HG03457 (cell line): ENCODE data around the gene KLHL40.

Experiments
- ATAC-seq: cut with Tn5 transposase; IDR thresholded peaks from one replicate; pipeline ENCODE4 v1.9.1; 2021; ENCODE audit warnings: moderate number of reproducible peaks; ENCODE audit not compliant: unreplicated experiment

Gene KLHL40

GRCh38 chr3:42702066-42702951 lies 17.0 kb downstream of the KLHL40 start, which contains the start of gene HHATL:
Gene HHATL, minus strand, starts transcription at chr3:42702798. Its CDS starts 1,972 bp downstream, at chr3:42700826.
- no peak for ATAC-seq

DNA sequence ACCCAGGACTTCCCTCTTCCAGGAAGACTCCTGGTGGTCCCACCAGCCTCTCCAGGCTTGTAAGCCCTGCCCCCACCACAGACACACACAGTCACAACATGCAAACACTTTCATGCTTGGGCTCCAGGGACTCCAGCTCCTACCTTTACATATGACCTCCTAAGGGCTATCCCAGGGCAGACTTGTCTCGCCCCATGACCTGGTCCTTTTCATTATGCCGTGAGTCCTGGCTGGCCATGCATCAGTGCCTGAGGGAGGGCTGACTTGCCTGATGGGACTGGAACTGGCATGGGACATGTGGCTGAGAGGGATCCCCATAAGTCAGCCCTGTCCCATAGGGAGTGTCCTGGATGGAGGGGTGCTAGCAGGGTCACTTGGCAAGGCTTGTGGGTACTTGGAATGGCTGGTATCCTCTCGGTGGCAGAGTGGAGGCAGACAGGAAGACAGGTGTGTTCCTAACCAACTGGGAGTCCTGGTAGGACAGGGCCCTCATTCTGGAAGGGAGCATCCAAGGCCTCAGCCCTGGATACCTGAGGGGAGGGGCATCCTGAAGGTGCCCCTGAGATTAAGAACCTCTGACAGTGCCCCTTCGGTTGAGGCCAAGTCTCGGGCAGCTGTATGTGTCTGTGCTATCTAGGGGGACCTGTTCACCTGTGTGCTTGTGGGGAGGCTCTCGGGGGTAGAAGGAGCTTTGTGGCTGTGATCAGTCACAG lies 17.8 kb downstream of the KLHL40 start:
- ATAC-seq = no peak

GRCh38 chr3:42703695-42704025 lies 18.3 kb downstream of the KLHL40 start:
- no peak for ATAC-seq

DNA sequence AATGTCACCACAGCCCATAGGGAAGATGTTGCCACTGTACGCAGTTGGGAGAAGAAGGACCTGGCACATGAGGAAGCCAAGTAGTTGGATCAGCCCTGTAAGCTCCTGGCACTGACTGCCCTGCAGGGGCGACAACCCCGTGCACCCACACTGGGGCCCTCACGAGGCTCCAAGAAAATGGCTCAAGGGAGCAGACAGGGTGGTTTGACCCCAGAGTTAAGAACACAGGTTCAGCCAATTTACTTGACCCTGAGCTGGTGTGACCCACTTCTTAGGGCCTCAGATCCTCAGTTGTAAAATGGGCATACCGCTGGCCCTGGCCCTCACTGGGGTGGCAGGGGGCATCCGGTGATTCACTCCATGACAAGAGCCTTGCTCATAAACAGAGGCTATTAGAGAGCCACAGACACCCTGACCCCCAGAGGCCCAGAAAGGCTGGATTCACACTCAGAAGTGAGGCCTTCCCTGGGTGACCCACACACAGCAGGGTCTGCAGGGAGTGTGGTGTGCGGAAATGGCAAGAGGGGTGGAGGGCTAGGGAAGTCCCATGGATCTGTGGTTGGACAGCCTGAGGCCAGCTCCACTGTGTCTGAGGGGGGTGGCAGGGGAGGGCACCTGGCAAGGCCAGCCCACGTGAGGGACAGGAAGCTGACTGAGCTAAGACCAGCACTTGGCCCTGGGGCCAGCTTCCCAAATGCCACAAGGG lies 19.0 kb downstream of the KLHL40 start:
- no peak for ATAC-seq

DNA sequence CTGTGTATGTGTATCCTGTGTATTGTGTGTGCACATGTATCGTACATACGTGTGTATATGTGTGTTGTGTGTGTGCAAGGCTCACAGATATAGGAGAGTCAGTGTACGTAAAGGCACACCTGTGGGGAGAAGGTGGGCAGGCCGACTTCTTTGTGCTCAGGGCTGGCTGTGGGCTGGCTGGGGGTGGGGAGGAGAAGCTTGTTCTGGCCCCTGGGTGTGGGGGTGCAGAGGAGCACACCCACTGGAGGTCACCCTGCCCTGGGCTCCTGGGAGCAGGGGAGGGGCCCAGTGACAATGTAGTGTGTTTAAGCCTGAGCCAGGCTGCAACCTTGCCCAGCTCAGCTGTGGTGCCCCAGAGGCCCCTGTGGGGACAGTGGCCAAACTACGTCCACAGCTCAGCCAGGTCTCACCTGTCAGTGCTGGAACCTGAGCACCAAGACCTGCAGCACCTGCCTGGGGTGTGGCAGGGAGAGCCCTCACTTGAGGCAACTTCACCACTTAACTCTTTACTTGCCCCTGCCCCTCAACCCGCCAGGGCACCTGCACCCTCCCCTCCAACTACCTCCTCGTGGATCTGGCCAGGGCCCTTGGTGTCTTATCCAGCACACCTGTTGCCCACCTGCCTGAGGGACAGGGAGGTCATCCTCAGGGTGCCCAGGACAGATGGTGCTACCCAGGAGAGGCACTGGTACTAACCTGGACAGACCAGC lies 19.9 kb downstream of the KLHL40 start:
- ATAC-seq = no peak

DNA sequence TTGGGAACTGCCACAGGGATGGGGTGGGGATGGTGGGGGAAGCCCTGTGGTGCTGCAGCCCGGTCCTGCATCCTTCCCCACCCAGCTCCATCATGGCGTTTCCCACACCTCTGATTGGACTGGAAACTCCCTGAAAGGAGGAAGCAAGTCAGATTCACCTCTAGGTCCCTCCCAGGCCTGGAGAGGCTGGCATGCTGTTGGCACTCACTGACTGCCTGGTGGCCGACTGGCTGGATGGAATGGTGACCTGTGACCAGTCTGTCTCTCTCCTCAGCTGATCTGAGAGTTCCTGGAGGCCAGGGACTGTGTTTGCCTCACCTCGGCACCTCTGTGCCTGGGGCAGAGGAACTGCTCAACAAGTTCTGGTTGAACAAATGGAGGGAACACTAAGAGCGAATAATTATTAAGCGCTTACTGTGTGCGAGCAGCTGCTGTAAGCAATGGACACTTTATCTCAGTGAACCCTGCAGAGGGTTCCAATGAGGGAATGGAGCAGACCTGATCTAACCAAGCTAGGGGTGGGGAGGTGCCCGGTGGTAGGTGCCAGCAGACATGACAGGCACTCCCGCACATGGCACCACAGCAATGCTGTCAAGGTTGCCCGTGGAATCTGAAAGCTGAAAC lies 20.7 kb downstream of the KLHL40 start:
- no peak for ATAC-seq

DNA sequence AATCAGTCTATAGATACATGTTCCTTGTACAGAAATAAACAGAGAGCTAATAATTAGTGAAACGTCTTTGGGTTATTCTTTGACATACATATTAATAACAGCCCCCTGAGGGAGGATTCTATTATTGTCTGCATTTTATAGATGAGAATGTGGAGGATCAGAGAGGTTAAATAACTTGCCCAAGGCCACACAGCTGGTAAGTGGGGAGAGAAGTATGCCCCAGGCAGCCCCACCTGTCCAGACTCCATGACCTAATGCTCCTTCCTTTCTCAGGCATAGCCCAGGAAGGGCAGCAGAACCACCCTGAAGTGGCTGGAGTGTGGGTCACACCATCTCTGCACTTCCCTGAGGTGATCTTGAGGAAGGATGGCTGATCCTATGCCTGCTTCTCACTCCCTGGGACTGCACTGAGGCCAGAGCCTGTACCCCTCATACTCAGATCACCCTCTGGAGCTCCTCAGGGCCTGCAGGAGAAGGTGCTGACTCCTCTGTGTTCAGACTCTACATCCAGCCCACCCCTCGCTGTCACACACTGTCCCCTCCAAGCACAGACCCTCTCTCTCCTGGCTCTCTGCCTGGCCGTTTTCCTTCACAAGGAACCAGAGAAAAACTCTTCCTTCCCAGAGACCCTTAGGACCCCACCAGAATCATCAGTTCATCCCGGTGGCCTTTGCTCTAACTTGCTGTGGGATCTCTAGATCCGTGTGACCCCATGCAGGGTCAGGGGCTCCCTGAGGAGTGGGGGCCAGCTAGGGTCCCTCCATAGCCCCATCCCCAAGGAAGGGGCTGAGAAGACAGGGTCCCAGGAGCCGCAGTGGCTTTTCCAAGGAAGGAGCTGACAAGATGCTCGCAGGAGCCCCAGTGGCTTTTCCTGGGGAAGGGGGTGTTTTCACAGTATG lies 21.6 kb downstream of the KLHL40 start:
- no peak for ATAC-seq

DNA sequence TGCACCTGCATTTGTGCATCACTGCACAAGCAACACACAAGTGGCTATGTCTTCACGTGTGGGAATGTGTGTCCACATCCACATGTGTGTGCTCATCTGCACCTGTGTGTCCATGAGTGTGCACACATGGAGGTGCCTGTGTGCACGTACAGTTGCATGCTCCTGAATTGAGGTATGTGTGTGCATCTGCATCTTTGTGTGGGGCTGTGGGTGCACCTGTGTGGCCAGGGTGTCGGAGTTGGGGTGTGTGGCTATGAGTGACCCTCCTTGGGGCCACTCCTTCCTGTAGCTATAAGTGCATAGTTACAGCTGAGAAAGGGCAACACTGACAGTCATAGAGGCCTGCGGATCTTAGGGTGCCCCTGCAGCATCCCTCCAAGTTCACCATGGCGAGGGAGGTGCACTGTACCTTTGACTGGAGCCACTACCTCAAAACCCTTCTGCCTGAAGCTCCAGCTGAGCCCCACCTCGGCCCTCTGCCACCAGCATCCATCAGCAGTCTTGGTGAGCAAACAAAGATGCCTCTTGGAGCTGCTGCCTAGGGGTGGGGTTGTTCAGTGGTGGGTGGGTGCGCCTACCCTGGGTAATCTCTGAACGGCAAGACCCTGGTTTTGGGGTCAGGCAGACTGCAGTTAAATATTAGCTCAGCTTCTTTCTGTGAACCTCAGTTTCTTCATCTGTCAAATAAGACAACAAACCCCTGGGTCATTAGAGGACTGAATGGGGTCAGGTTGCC lies 22.5 kb downstream of the KLHL40 start:
- no peak for ATAC-seq

DNA sequence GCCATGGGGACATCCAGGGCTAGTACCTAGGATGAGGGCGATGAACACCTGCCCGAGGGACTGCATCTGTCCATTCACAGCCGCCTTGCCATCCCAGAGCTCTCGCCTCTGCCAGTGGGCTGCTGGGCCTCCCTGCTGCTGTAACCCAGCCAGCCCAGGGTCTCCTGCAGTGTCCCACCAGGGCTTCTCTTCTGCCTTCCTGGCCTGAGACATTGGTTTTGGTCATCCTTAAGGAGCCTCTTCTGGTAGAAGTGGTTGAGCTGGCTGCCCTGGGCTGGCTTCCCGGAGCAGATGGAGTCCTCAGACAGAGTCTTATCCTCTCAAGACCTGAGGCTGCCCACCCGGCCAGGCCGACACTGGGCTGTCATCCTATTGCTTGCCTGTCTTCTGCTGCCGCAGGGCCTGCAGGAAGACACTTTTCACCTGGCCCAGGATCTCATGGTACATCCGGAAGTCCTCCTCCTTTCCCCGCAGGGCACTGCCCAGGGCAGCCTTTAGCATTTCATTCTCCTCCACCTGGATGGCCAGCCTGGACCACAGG lies 23.3 kb downstream of the KLHL40 start:
- no peak for ATAC-seq

- no peak for ATAC-seq
These were observed 24.3 kb downstream of the KLHL40 start for GRCh38 chr3:42709621-42710020.

GRCh38 chr3:42710323-42711021 lies 25.1 kb downstream of the KLHL40 start:
- no peak for ATAC-seq

- ATAC-seq = no peak
These were observed 26.4 kb downstream of the KLHL40 start for GRCh38 chr3:42711491-42712343.

DNA sequence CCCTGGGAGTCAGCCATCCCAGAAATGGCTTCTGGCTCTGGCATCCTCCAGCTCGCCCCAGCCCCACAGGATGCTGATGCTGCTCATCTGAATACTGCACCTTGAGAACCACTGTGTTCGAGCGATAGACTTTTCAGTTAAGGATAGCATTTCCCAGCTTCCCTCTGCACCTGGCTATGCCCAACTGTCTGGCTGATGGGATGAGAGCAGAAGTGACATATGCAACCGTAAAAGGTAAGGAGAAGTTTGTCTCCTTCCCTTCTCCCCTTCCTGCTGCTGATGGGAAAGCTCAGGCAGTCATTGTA lies 27.0 kb downstream of the KLHL40 start:
- no peak for ATAC-seq

DNA sequence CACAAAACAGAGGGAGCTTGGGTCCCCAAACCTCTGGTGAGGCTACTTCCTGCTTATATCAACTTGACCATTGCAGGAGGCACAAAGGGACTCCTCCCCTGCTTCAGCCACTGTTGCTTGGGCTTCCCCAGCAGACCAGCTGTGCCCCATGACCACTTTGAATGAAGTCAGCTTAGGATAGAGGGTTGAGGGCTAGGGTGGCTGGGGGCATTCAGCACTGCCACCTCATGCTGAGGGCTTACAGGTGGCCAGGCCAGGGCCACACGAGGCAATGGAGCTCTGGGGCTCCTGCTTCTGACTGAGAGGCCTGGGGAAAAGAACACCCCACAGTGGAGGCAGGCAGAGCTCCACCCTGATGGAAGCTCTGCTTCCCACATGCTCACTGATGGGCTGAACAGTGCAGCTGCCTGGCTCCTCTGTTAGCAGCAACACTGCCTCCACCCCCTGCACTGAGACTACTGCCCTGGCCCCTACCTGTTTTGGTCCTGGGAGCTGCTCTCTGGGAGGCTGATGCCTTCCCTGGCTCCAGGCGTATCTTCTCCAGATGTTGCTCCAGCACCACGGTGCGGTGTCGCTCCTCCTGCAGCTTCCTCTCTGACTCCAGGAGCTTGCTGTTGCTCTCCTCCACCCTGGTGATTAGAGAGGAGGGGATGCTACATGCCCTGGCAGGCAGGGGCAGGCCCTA lies 27.5 kb downstream of the KLHL40 start:
- ATAC-seq = no peak

GRCh38 chr3:42713747-42714146 lies 28.4 kb downstream of the KLHL40 start:
- no peak for ATAC-seq

- ATAC-seq = no peak
These were observed 29.0 kb downstream of the KLHL40 start for GRCh38 chr3:42714171-42714852.
